Brain microvascular endothelial cell (primary cell): ENCODE data around the gene PTK6.

ENCODE experiments used
- DNase-seq: peaks from one replicate; pipeline ENCODE4 v3.0.0-alpha.2; 2020
- H3K27ac ChIP-seq: fragments of 250-450 bp; sonication (Bioruptor Pico); 2 replicates; pipeline ENCODE4 v1.5.1; 2020; ENCODE audit warnings: mild to moderate bottlenecking, moderate library complexity
- H3K27me3 ChIP-seq: fragments of 250-450 bp; sonication (Bioruptor Pico); replicated peaks from 2 replicates; pipeline ENCODE4 v1.5.1; 2020; ENCODE audit warnings: mild to moderate bottlenecking
- H3K36me3 ChIP-seq: fragments of 250-450 bp; sonication (Bioruptor Pico); replicated peaks from 2 replicates; pipeline ENCODE4 v1.5.1; 2020; ENCODE audit warnings: mild to moderate bottlenecking
- H3K4me3 ChIP-seq: 2 replicates; pipeline ENCODE4 v1.5.1; 2011; ENCODE audit warnings: low read depth, mild to moderate bottlenecking, control low read depth, low read length, moderate library complexity
- CTCF ChIP-seq: IDR thresholded peaks from 2 replicates; pipeline ENCODE4 v1.5.1; 2011; ENCODE audit warnings: low read depth, mild to moderate bottlenecking, moderate library complexity, low read length, control low read depth, inconsistent platforms; ENCODE audit errors: missing control alignments
- in situ Hi-C: cut with HindIII; loops from 2 replicates; pipeline ENCODE4 v1.10.0; 2017; ENCODE audit warnings: low sequenced_read_pairs, low pct_ligation_motif_present

PTK6 gene

GRCh38 chr20:63553933-63554290, 16.7 kb upstream of the PTK6 start, which contains the start of gene FNDC11:
TSS of gene FNDC11 (plus strand) at chr20:63554159. CDS start at chr20:63555664, 1,505 bp downstream.
- TF ChIP-seq CTCF: no peak
- DNase-seq: no peak
- H3K4me3 ChIP-seq: peak within 1 kb of the TSS; percentile 49
- peaks cover 3% of the 10 kb centered on the region for H3K27me3 ChIP-seq
- H3K36me3 ChIP-seq: no peaks in the 10 kb centered on the region
- H3K27ac ChIP-seq: no peak within 1 kb of the TSS
- in situ Hi-C loops: no loop called here

DNA sequence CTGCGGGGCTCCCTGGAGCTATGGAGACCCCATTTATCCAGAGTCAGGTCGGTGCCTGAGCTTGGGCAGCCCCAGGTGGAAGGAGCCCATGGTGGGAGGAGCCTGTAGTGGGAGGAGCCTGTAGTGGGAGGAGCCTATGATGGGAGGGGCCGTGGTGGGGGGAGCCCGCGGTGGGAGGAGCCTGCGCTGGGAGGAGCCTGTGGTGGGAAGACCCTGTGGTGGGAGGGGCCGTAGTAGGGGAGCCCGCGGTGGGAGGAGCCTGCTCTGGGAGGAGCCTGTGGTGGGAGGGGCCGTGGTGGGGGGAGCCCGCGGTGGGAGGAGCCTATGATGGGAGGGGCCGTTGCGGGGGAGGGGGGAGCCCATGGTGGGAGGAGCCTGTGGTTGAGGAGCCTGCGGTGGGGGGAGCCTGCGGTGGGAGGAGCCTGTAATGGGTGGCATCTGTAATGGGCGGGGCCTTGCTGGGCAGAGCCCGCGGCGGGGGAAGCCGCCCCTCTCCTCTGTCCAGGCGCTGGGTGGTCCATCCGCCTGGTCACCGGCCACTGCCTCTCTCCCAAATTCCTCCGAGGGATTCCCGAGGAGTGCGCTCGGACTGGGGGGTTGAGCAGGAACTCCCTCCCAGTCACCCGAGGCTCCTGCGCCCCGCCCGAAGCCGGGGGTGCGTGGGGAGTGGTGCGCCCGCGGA, 16.2 kb upstream of the PTK6 start:
- peak; percentile 64 for DNase-seq
- Histone ChIP-seq H3K27me3 (peaks cover 6% of the 10 kb centered on the region), H3K36me3 (no peaks in the 10 kb centered on the region), H3K27ac (no peak overlapping the region), H3K4me3 (peak overlapping the region; percentile 49)
- in situ Hi-C loops: no loop called here
- TF ChIP-seq CTCF: no peak

DNA sequence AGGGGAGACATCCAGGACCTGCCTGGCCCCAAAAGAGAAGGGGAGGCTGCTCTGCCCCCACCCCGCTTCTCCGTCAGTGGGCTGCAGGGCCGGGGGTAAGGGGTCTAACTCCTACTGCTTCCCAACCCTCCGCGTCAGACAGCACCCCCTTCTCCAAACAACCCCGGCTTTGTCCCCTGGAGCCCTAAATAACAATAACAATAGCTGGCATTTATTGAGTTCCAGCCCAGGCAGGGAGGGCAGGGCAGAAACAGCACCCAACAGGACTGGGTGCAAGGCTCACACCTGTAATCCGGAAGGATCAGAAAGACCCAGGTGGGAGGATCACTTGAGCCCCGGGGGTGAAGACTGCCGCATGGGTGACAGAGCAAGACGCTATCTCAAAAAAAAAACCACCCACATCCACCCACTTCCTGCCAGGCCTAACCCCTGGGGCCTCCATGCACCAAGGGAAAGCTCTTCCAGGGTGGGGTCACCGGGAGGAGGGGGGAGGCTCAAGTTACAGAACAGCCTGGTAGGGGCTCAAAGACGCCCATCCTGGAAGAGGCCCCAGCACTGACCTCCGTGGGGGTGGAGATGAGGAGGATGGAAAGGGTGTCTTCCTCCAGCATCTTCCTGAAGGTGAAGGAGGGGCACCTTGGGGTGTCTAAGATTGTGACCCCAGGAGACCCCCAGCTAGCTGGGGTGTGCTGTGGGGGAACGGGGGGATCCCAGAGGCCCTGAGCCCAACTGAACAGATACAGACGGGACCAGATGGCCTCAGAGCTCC, 15.5 kb upstream of the PTK6 start:
- in situ Hi-C loops: no loop called here
- no peak overlapping the region for H3K27ac ChIP-seq
- no peak for TF ChIP-seq CTCF
- no peaks in the 10 kb centered on the region for H3K36me3 ChIP-seq
- H3K27me3 ChIP-seq: peaks cover 11% of the 10 kb centered on the region
- no peak overlapping the region for H3K4me3 ChIP-seq
- DNase-seq: no peak

DNA sequence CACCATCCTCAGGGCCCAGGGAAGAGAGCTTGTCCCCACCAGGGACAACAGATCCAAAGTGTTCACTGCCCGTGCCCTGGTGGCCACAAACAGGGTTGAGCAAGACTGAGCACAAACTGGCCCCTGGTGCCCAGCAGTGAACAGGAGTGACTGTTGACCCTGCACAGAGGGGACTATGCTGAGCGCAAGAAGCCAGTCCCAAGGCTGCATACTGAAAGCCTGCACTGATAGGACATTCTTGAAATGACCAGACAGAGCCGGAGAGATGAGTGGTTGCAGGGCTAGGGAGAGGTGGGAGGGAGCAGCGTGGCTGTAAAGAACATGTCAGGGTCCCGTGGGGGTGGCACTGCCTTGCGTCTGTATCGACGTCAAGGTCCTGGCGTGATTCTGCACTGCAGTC, 13.9 kb upstream of the PTK6 start:
- H3K27me3 ChIP-seq: peaks cover 18% of the 10 kb centered on the region
- no peak for DNase-seq

DNA sequence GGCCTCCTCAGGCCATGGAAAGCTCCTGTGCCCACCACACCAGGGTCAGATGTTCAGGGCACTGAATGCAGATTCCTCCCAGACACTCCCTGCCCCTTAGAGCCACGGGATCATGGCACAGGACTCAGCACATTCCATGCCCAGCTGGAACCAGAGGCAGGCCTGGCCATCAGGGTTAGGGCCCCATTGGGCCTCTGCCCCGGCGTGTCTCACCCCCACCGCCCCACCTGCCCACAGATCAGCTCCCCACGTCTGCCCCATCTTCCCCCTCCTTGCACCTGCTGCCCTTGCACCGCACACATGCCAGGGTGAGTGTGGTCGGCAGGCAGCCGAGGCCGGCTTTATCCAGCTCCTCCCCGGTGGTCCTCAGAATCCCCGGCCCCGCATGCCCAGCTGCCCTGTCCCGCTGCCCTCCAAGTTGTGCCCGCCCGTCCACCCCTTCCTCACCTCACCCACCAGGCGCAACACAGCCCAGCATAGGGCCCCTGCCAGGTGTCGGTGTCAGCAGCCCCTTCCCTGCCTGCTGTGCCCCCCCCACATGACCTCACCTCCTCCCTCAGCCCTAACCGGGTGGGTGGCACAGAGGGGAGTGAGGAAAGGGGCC, 12.6 kb upstream of the PTK6 start:
- Histone ChIP-seq H3K27me3 (peaks cover 18% of the 10 kb centered on the region), H3K36me3 (no peaks in the 10 kb centered on the region), H3K27ac (no peak overlapping the region), H3K4me3 (no peak overlapping the region)
- in situ Hi-C loops: no loop called here
- no peak for TF ChIP-seq CTCF
- no peak for DNase-seq

More for the DNA sequence above, 13.9 kb upstream of the PTK6 start:
- in situ Hi-C loops: no loop called here
- TF ChIP-seq CTCF: no peak
- no peaks in the 10 kb centered on the region for H3K36me3 ChIP-seq
- H3K4me3 ChIP-seq: no peak overlapping the region
- no peak overlapping the region for H3K27ac ChIP-seq
